HEK293 (cell line): ENCODE measurements around the gene PTPN5.

Experiments
- CTCF ChIA-PET: fragments of 350-600 bp; formaldehyde crosslinking; extraction: SDS; loops from one replicate; lab custom pipeline; 2021; ENCODE audit warnings: antibody characterized with exemption; lab: Yijun Ruan, JAX
- POLR2A ChIA-PET: fragments of 300-600 bp; formaldehyde crosslinking; extraction: SDS; loops from one replicate; lab custom pipeline; 2020; ENCODE audit warnings: antibody characterized with exemption, inconsistent platforms; lab: Yijun Ruan, JAX
- H3K27ac ChIP-seq: fragments of 200-500 bp; sonication (Bioruptor generic); 2 replicates; pipeline ENCODE4 v1.5.1; 2014; ENCODE audit warnings: low read depth, low read length, control low read depth, inconsistent platforms; ENCODE audit errors: extremely low read depth
- H3K36me3 ChIP-seq, 2 experiments: fragments of 200-500 bp in 1 of 2; sonication (Bioruptor generic) in 1 of 2; 1 replicate in 1 of 2; 2 replicates in 1 of 2; pipeline ENCODE4 v1.5.1; 2014 to 2017; ENCODE audit warnings: inconsistent platforms in 2 of 2, low read length in 2 of 2; ENCODE audit not compliant: control insufficient read depth in 2 of 2, insufficient read depth in 1 of 2
- H3K4me1 ChIP-seq: fragments of 200-500 bp; sonication (Bioruptor generic); 2 replicates; pipeline ENCODE4 v1.5.1; 2014; ENCODE audit warnings: mild to moderate bottlenecking, low read length, inconsistent platforms; ENCODE audit not compliant: control insufficient read depth, insufficient read depth
- H3K4me3 ChIP-seq: 2 replicates; pipeline ENCODE4 v1.5.1; 2011; ENCODE audit warnings: low read depth, mild to moderate bottlenecking, control low read depth, low read length, moderate library complexity
- H3K9me3 ChIP-seq: fragments of 200-500 bp; sonication (Bioruptor generic); 2 replicates; pipeline ENCODE4 v1.5.1; 2014; ENCODE audit warnings: low read depth, low read length, inconsistent platforms; ENCODE audit not compliant: control insufficient read depth, insufficient read depth
- AEBP2 ChIP-seq: fragments of 450-650 bp; formaldehyde crosslinking; IDR thresholded peaks from 2 replicates; pipeline ENCODE4 v1.5.1; 2016; ENCODE audit warnings: missing biosample characterization, missing genetic modification characterization, borderline replicate concordance
- CTCF ChIP-seq: fragments of 450-650 bp; formaldehyde crosslinking; IDR thresholded peaks from 2 replicates; pipeline ENCODE4 v1.5.1; 2016; ENCODE audit warnings: missing biosample characterization, missing genetic modification characterization
- GLIS2 ChIP-seq: fragments of 450-650 bp; formaldehyde crosslinking; IDR thresholded peaks from 2 replicates; pipeline ENCODE4 v1.5.1; 2016; ENCODE audit warnings: missing biosample characterization, missing genetic modification characterization
- TCF7L2 ChIP-seq: IDR thresholded peaks from 2 replicates; pipeline ENCODE4 v1.6.1; 2011; ENCODE audit warnings: low read depth, mild to moderate bottlenecking, inconsistent platforms, low read length, moderate library complexity, borderline replicate concordance
- WT1 ChIP-seq: fragments of 450-650 bp; formaldehyde crosslinking; IDR thresholded peaks from 2 replicates; pipeline ENCODE4 v1.5.1; 2016; ENCODE audit warnings: missing biosample characterization, missing genetic modification characterization
- ZBTB21 ChIP-seq: fragments of 450-650 bp; formaldehyde crosslinking; IDR thresholded peaks from 2 replicates; pipeline ENCODE4 v1.5.1; 2017; ENCODE audit warnings: missing biosample characterization, missing genetic modification characterization
- ZBTB48 ChIP-seq: fragments of 450-650 bp; formaldehyde crosslinking; IDR thresholded peaks from 2 replicates; pipeline ENCODE4 v1.5.1; 2016; ENCODE audit warnings: missing biosample characterization, missing genetic modification characterization
- ZFP69B ChIP-seq: fragments of 450-650 bp; formaldehyde crosslinking; IDR thresholded peaks from 2 replicates; pipeline ENCODE4 v1.5.1; 2016; ENCODE audit warnings: missing biosample characterization, missing genetic modification characterization
- ZNF114 ChIP-seq: fragments of 450-650 bp; formaldehyde crosslinking; IDR thresholded peaks from 2 replicates; pipeline ENCODE4 v1.5.0; 2017; ENCODE audit warnings: missing biosample characterization, missing genetic modification characterization
- ZNF121 ChIP-seq: fragments of 450-650 bp; formaldehyde crosslinking; IDR thresholded peaks from 2 replicates; pipeline ENCODE4 v1.5.1; 2016; ENCODE audit warnings: missing biosample characterization, missing genetic modification characterization
- ZNF138 ChIP-seq: fragments of 450-650 bp; formaldehyde crosslinking; IDR thresholded peaks from 2 replicates; pipeline ENCODE4 v1.5.1; 2016; ENCODE audit warnings: missing biosample characterization, missing genetic modification characterization, borderline replicate concordance
- ZNF2 ChIP-seq: fragments of 450-650 bp; formaldehyde crosslinking; IDR thresholded peaks from 2 replicates; pipeline ENCODE4 v1.5.1; 2016; ENCODE audit warnings: missing biosample characterization, missing genetic modification characterization
- ZNF24 ChIP-seq: fragments of 450-650 bp; formaldehyde crosslinking; IDR thresholded peaks from 2 replicates; pipeline ENCODE4 v1.5.1; 2016; ENCODE audit warnings: missing biosample characterization, missing genetic modification characterization
- ZNF280C ChIP-seq: fragments of 450-650 bp; formaldehyde crosslinking; IDR thresholded peaks from 2 replicates; pipeline ENCODE4 v1.5.1; 2016; ENCODE audit warnings: missing biosample characterization, missing genetic modification characterization
- ZNF391 ChIP-seq: fragments of 450-650 bp; formaldehyde crosslinking; IDR thresholded peaks from 2 replicates; pipeline ENCODE4 v1.5.1; 2016; ENCODE audit warnings: low read depth, missing biosample characterization, missing genetic modification characterization, borderline replicate concordance
- ZNF514 ChIP-seq: fragments of 450-650 bp; formaldehyde crosslinking; IDR thresholded peaks from 2 replicates; pipeline ENCODE4 v1.5.1; 2016; ENCODE audit warnings: missing biosample characterization, missing genetic modification characterization
- ZNF610 ChIP-seq: fragments of 450-650 bp; formaldehyde crosslinking; IDR thresholded peaks from 2 replicates; pipeline ENCODE4 v1.5.1; 2016; ENCODE audit warnings: missing biosample characterization, missing genetic modification characterization, borderline replicate concordance
- ZNF658 ChIP-seq: fragments of 450-650 bp; formaldehyde crosslinking; IDR thresholded peaks from 2 replicates; pipeline ENCODE4; 2016; ENCODE audit warnings: missing biosample characterization, missing genetic modification characterization
- TF ChIP-seq, protein P1 (sequence below): fragments of 450-650 bp; formaldehyde crosslinking; IDR thresholded peaks from 2 replicates; pipeline ENCODE4 v1.5.1; 2017; ENCODE audit warnings: missing biosample characterization, missing genetic modification characterization
- TF ChIP-seq, protein P2 (sequence below): fragments of 450-650 bp; IDR thresholded peaks from 2 replicates; pipeline ENCODE4 v1.5.1; 2018; ENCODE audit warnings: missing biosample characterization, mild to moderate bottlenecking, missing genetic modification characterization
- TF ChIP-seq, protein P3 (sequence below): fragments of 450-650 bp; formaldehyde crosslinking; IDR thresholded peaks from 2 replicates; pipeline ENCODE4 v1.5.1; 2017; ENCODE audit warnings: missing biosample characterization, missing genetic modification characterization

PTPN5 gene

DNA sequence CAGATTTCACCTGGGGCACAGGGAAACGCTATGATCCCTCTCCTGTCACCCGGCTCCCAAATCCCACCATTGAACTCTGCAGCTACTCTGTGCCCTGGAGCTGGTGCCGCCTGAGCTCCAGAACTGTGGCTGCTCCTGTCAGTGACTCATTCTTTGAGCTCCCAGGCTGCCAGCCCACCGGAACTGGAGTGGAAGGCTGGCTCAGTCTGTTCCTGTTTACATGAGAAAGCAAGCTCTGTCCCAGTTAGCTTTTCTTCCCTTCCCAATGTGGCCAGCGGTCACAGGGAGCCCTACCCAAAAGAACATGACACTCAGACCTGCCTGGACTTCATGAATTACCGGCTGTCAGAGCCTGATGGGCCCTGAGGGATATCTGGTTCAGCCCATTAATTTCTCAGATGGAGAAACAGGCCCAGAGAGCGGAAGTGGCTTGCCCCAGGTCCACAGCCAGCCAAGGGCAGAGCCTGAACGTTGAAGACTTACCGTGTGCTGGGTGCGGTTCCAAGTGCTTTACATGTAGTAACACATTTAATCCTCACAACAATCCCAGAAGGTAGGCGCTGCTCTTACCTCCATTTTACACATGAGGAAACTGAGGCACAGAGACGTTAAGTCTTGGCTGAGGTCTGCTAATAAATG lies 41.8 kb downstream of the PTPN5 start:
- no peaks in the 10 kb centered on the region for H3K36me3 ChIP-seq
- ChIA-PET POLR2A (interaction anchor here (0.6 kb wide), 1 partner anchor 77 kb away, joined by 4 read pairs; no protein-coding TSS in a partner anchor), CTCF (interaction anchor here (0.5 to 4.3 kb wide), 9 partner anchors 11 to 301 kb away, joined by 3 to 15 read pairs (median 3); no protein-coding TSS in a partner anchor)
- no peaks in the 10 kb centered on the region for H3K4me1 ChIP-seq
- no peaks in the 10 kb centered on the region for H3K9me3 ChIP-seq
- H3K27ac ChIP-seq, result no peak overlapping the region
- TF ChIP-seq ZNF24 (tag by site-specific recombination), result no peak
- TF ChIP-seq ZNF280C (tag by site-specific recombination), result no peak
- no peak for TF ChIP-seq CTCF (tag by site-specific recombination)
- TF ChIP-seq GLIS2 (tag by site-specific recombination), result no peak
- no peak for TF ChIP-seq ZBTB21 (tag by site-specific recombination)
- no peak for TF ChIP-seq ZNF610 (tag by site-specific recombination)
- no peak for TF ChIP-seq ZNF138 (tag by site-specific recombination)
- TF ChIP-seq ZNF391 (tag by site-specific recombination), result no peak
- TF ChIP-seq, protein P1, sequence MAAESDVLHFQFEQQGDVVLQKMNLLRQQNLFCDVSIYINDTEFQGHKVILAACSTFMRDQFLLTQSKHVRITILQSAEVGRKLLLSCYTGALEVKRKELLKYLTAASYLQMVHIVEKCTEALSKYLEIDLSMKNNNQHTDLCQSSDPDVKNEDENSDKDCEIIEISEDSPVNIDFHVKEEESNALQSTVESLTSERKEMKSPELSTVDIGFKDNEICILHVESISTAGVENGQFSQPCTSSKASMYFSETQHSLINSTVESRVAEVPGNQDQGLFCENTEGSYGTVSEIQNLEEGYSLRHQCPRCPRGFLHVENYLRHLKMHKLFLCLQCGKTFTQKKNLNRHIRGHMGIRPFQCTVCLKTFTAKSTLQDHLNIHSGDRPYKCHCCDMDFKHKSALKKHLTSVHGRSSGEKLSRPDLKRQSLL (tag by site-specific recombination), result no peak
- no peak for TF ChIP-seq AEBP2 (tag by site-specific recombination)
- TF ChIP-seq ZNF658 (tag by site-specific recombination), result no peak
- H3K4me3 ChIP-seq, result no peak overlapping the region

DNA sequence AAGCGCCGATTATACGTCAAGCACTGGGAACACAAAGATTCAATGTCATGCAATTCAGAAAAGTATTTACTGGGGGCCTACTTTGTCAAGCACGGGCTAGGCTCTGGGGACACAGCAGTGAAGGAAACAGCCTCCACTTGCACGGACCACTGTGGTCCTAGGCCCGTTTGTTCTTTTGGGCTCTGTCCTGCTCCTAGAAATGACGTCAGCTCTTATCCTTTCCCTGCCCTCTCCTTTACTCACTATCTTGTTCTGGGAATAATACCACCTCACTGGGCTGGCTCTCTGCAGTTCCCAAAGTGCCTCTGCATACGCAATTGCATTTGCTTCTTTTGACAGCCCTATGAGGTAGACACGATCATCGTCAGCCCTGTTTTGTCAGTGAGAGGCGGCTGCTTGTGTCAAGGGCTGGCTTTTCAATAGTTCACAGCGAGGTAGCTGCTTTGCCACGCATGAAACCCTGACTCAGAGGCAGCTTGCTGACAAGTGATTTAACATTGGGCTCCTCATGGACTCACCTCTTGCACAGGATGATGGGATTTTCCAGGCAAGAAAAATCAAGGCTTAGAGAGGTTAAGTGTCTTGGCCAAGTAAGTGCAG lies 42.7 kb downstream of the PTPN5 start:
- Histone ChIP-seq H3K4me1 (no peaks in the 10 kb centered on the region), H3K36me3 (no peaks in the 10 kb centered on the region), H3K4me3 (no peak overlapping the region), H3K27ac (no peak overlapping the region), H3K9me3 (no peaks in the 10 kb centered on the region)
- POLR2A ChIA-PET, result no interaction called here
- CTCF ChIA-PET, result interaction anchor here (0.5 to 4.3 kb wide), 6 partner anchors 16 to 300 kb away, joined by 3 to 15 read pairs (median 4); no protein-coding TSS in a partner anchor
- TF ChIP-seq WT1 (tag by site-specific recombination) (no peak), ZNF121 (tag by site-specific recombination) (no peak), ZNF514 (tag by site-specific recombination) (no peak), ZFP69B (no peak), ZNF610 (tag by site-specific recombination) (no peak), ZBTB48 (tag by site-specific recombination) (no peak), ZNF2 (no peak), ZNF114 (no peak), TCF7L2 (no peak)
- TF ChIP-seq, protein P2, sequence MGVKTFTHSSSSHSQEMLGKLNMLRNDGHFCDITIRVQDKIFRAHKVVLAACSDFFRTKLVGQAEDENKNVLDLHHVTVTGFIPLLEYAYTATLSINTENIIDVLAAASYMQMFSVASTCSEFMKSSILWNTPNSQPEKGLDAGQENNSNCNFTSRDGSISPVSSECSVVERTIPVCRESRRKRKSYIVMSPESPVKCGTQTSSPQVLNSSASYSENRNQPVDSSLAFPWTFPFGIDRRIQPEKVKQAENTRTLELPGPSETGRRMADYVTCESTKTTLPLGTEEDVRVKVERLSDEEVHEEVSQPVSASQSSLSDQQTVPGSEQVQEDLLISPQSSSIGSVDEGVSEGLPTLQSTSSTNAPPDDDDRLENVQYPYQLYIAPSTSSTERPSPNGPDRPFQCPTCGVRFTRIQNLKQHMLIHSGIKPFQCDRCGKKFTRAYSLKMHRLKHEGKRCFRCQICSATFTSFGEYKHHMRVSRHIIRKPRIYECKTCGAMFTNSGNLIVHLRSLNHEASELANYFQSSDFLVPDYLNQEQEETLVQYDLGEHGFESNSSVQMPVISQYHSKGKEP (tag by site-specific recombination), result no peak
- TF ChIP-seq, protein P3, sequence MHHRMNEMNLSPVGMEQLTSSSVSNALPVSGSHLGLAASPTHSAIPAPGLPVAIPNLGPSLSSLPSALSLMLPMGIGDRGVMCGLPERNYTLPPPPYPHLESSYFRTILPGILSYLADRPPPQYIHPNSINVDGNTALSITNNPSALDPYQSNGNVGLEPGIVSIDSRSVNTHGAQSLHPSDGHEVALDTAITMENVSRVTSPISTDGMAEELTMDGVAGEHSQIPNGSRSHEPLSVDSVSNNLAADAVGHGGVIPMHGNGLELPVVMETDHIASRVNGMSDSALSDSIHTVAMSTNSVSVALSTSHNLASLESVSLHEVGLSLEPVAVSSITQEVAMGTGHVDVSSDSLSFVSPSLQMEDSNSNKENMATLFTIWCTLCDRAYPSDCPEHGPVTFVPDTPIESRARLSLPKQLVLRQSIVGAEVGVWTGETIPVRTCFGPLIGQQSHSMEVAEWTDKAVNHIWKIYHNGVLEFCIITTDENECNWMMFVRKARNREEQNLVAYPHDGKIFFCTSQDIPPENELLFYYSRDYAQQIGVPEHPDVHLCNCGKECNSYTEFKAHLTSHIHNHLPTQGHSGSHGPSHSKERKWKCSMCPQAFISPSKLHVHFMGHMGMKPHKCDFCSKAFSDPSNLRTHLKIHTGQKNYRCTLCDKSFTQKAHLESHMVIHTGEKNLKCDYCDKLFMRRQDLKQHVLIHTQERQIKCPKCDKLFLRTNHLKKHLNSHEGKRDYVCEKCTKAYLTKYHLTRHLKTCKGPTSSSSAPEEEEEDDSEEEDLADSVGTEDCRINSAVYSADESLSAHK (tag by site-specific recombination), result no peak
